Measurements from ENCODE around the gene TMEM271.
"Not testable (repeated sequence)": the region's sequence is repeated elsewhere in the genome, so short reads cannot be mapped to it uniquely, and the experiment has no call there.

The TMEM271 gene

GRCh38 chr4:609400-610050, 33.4 kb upstream of the TMEM271 start:
- DNase-seq: no peak

GRCh38 chr4:608236-608635, 32.1 kb upstream of the TMEM271 start:
- DNase-seq: no peak

- no peak for DNase-seq
These were observed 29.8 kb upstream of the TMEM271 start for GRCh38 chr4:605702-606425.

GRCh38 chr4:604131-604530, 28.0 kb upstream of the TMEM271 start:
- no peak for DNase-seq

- DNase-seq: no peak
These were observed 26.5 kb upstream of the TMEM271 start for GRCh38 chr4:602559-602942.

GRCh38 chr4:601612-602558, 25.8 kb upstream of the TMEM271 start:
- no peak for DNase-seq

- DNase-seq: no peak
These were observed 24.9 kb upstream of the TMEM271 start for GRCh38 chr4:600850-601515.

- DNase-seq: no peak
These were observed 24.1 kb upstream of the TMEM271 start for GRCh38 chr4:600166-600565.

GRCh38 chr4:598925-599324, 22.8 kb upstream of the TMEM271 start:
- no peak for DNase-seq

- no peak for DNase-seq
These were observed 16.9 kb upstream of the TMEM271 start for GRCh38 chr4:592825-593520.

- not testable (repeated sequence) for DNase-seq
These were observed 16.1 kb upstream of the TMEM271 start for GRCh38 chr4:592178-592577.

- no peak for DNase-seq
These were observed 14.3 kb upstream of the TMEM271 start for GRCh38 chr4:590313-590841.

GRCh38 chr4:589219-589963, 13.3 kb upstream of the TMEM271 start:
- DNase-seq: no peak

GRCh38 chr4:588351-588849, 12.3 kb upstream of the TMEM271 start:
- no peak for DNase-seq

GRCh38 chr4:587671-588350, 11.7 kb upstream of the TMEM271 start:
- no peak for DNase-seq

GRCh38 chr4:583820-584219, 7.7 kb upstream of the TMEM271 start:
- DNase-seq: no peak

GRCh38 chr4:581753-582361, 5.8 kb upstream of the TMEM271 start:
- DNase-seq: no peak

GRCh38 chr4:581181-581580, 5.1 kb upstream of the TMEM271 start:
- no peak for DNase-seq

- DNase-seq: no peak
These were observed 3.6 kb upstream of the TMEM271 start for GRCh38 chr4:579543-580175.
